HG02943 (cell line): ENCODE results near the gene STIP1.
"Not testable (repeated sequence)": the region's sequence is repeated elsewhere in the genome, so short reads cannot be mapped to it uniquely, and the experiment has no call there.

Experiments
- ATAC-seq: cut with Tn5 transposase; IDR thresholded peaks from one replicate; pipeline ENCODE4 v1.9.1; 2021; ENCODE audit warnings: mild to moderate bottlenecking, low read depth, moderate library complexity; ENCODE audit not compliant: unreplicated experiment

STIP1 gene

DNA sequence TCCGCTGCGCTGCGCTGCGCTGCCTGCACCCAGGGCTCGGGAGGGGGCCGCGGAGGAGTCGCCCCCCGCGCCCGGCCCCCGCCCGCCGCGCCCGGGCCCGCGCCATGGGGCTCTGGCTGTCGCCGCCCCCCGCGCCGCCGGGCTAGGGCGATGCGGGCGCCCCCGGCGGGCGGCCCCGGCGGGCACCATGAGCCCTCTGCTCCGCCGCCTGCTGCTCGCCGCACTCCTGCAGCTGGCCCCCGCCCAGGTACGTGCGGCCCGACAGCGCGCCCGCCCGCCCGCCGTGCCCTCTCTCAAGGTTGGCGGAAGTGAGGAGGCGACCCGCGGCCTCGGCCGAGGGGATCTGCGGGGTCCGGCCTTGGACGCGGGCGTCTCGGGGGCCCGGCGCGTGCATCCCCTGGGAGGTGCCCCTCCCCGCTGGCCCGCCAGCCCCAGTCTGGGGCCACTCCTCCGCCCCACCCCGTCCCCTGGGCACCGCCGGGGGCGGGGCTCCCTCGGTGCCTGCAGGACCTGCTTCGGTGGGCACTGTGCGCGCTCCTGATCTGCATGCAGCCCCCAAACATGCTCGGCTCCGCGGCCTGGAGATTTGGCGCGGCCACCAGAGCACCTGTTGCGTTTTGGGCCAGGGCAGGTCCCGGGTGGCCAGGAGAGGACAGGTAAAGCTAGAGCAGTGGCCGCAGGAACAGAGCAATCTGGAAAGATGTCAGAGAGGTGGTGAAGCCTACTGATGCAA, 48.8 kb downstream of the STIP1 start:
- ATAC-seq = no peak

DNA sequence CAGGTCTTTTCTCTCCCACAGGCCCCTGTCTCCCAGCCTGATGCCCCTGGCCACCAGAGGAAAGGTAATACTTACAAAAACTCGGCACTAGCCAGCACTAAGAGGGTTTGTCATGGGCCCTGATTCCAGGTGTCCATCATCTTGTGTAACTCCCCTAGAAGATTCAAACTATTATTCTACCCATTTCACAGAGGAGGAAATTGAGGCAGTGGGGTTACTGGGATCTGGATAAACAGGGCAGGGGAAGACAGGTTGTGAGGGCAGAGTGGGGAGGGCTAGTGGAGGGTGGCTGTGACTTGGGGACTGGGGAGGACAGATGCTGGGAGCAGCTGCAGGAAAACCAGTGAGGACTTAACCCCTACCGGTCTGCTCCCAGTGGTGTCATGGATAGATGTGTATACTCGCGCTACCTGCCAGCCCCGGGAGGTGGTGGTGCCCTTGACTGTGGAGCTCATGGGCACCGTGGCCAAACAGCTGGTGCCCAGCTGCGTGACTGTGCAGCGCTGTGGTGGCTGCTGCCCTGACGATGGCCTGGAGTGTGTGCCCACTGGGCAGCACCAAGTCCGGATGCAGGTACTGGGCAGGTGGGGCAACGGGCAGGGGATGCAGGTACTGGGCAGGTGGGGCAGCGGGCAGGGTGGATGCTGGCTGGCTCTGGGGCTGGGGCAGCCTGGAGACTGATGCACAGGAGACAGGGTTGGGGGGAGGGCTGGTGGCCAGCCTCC, 49.6 kb downstream of the STIP1 start:
- ATAC-seq = no peak

DNA sequence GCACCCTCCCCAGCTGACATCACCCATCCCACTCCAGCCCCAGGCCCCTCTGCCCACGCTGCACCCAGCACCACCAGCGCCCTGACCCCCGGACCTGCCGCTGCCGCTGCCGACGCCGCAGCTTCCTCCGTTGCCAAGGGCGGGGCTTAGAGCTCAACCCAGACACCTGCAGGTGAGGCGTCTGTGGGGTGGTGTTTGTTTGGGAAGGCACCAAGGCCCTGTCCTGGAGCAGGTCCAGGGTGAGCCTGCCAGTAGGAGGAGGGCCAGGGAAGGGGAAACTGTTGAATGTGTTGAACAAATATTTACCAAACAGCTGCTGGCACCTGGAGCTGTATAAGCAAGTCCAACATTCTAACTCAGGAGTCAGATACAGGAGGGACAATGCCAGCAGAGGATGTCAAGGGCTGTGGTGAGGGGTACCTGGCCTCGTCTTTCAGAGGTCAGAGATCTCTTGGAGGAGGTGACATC, 51.5 kb downstream of the STIP1 start:
- ATAC-seq = no peak

DNA sequence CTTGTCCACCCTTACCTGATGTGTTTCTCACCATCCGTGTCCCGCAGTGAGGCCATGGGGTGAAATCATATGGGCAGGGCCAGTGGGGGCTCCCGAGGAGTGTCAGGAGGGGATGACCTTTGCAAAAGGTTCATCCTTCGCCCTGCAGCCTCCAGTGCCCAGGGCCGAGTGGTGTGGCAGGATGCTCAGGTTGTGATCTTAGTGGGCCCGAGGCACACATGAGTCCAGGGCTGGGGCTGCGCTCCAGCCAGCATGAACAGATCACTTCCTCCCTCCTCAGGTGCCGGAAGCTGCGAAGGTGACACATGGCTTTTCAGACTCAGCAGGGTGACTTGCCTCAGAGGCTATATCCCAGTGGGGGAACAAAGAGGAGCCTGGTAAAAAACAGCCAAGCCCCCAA, 52.1 kb downstream of the STIP1 start:
- no peak for ATAC-seq

DNA sequence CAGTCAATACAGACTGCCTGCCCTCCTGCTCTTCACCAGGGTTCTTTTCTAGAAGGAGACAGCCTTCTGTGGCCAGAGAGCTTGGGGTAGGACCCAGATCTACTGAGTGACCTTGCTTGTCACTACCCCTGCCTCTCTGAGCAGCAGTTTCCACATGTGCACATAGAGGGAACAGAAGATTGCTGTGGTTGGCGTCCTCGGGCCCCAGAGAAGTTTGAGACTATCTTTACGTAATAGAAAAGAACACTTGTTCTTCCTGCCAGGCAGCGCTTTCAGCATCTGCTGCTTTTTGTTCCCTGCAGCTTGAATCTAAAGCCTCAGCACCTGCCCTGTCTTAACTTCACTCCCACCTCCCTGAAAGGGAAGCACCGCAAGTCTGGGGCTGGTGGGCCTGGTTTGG, 53.0 kb downstream of the STIP1 start:
- no peak for ATAC-seq

DNA sequence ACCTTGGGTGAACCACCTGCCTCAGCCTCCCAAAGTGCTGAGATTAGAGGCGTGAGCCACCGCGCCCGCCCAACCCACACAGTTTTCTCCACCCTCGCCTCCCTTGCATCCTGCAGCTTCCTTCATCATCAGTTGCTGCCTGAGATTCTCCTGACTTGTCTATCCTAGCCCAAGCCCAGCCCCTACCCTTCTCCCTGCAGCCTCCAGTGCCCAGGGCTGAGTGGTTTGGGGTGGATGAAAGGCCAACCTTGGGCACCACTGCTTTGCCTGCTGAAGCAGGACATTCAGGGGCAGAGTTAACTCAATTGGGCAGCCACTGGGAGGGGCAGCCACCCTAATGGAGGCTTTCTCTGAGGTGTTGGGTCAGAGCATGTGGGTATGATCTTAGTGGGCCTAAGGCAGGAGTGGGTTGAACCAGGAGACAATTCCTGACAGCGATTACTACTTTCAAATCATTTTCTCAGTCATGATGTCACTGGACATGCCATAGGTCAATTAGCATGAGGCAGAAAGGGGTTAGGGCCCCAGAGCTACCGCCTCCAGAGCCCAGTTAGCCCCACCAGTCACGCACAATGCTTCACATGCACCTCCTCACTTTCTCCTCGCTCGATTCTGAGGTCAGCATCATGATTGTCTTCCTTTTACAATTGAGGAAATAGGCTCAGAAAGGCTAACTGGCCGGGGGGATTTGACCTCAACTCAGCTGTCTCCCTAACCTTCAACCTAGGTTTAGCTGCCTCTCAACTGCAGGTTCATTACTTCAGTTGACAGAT, 53.9 kb downstream of the STIP1 start:
- no peak for ATAC-seq

DNA sequence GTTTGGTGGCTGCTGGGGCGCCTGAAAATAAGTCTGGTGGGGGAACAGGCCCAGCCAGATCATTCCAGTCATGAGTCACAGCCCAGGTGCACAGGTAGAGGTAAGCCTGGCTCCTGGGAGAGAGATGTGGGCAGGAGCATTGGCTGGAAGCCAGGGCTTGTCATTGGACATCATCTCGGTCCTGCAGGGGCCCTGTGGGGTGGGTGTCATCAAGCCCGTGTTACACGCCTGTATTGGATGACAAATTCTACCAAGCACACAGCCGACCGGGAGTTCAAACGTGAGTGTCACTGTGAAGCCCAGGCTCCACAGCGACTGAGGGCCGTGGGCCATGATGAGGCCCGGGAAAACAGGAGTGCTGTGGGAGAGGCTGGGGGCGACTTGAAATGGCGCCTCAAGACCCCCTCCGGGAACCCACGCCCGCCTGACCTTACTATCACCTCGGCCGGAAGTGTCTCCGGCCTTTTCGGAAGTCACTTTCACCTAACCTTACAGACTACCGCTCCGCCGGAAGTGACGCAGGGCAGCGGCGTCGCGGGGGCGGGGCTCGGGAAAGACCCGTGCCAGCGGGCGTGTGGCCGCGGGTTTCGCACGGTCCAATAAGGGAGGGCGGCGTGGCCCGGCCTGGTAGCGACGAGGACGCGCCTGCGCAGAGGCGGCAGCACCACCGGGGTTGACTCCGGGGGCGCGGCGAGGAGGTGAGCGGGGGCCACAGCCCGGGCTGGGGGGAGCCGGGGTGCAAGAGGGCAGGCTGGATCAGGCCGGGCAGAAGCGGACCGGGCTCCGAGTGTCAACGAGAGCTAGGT, 54.7 kb downstream of the STIP1 start, which contains the start of gene FKBP2:
FKBP2 (plus strand) TSS at position 661 of the 806 bp plus-strand sequence. CDS start 1,293 bp downstream, outside the sequence.
- peak; percentile 48 for ATAC-seq

DNA sequence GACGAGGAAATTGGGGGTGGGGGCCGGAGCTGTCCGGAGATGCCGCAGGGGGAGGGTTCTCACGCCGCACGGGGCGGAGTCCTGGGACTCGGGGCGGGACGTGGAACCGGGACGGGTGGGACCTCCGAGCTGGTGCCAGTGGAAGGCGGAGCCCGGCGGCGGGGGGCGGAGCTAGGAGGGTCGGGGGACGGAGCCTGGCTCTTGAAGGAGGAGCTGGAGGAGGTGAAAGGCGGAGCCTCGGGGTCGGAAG, 55.2 kb downstream of the STIP1 start:
- peak; percentile 50 for ATAC-seq

DNA sequence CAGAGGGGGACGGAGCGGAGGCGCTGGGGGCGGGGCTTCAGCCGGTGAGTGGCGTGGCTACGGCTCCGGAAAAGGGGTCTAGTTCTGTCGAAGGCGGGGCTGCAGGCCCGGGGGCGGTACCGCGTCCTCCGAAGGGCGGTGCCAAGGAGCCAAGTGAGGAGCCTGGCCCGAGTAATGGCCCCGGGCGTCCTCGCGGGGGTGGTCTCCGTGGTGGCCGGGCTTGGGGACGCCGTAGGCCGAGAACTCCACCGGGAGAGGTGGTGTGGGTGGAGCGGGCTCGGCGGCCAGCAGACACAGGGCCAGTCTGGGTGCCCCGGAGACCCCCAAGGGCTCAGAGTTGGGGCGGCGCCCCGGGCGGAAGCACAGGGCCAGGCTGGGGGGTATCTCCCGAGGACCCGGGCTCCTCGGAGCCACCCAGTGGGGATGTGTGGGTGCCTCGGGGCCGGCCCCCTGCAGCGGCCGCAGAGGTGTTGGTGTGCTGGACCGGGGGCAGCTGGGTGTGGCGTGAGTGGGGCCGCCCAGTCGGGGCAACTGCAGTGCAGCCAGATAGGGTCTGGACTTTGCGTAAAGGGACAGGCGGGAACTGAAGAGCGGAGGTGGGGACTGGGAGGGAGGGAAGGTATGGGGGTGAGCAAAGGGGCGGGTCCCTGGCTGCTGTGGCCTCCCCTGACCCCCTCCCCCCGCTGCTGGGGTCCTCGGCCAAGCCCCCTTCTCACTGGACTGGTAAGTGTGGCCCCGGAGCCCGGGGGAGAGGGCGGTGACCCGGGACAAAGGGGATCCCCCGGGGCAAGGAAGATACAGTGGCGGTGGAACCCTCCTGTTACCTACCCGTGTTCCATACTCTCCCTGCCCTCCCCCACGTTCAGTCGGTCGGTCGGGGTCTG, 55.8 kb downstream of the STIP1 start:
- peak; percentile 6 for ATAC-seq

DNA sequence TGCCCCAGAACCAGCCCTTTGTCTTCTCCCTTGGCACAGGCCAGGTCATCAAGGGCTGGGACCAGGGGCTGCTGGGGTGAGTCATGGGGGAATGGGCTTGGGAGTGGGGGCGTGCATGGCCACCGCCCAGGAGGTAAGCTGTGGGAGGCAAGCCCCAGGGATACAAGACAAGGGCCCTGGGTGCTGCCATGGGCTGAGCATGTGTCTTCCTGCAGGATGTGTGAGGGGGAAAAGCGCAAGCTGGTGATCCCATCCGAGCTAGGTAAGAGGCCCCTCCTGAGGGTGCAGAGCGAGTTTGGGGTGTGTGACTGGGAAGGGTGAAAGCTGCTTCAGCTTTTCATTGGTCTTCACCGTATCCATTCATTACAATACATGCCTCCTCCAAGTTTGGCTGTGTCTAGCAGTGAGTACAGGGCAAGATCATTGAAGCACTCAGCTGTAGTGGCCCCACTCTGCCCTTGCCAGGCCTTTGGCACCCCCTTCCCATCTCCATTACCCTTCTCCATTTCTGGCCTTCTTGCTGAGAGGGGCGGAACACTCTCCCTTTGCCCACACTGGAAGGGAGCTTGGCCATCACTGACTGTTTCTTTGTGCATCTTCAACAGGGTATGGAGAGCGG, 57.4 kb downstream of the STIP1 start:
- ATAC-seq = no peak

DNA sequence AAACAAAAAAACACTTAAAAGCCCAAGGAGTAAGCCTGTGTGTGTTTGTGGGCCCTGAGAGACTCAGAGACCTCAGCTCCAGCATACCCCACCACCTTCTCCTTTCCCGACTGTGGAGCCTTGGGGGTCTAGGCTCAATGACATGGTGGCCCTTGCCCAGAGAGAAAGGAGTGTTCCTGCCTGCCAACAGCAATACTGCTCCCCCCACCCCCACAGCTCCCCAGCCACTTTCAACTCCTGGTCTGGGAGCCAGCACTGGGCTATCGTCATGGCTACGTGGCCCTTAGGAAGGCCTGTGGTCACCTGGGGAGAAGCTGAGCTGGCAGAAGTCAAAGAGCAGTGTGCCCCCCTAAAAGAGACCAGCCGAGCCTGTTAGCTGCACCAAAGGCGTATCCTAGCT, 58.1 kb downstream of the STIP1 start:
- no peak for ATAC-seq

DNA sequence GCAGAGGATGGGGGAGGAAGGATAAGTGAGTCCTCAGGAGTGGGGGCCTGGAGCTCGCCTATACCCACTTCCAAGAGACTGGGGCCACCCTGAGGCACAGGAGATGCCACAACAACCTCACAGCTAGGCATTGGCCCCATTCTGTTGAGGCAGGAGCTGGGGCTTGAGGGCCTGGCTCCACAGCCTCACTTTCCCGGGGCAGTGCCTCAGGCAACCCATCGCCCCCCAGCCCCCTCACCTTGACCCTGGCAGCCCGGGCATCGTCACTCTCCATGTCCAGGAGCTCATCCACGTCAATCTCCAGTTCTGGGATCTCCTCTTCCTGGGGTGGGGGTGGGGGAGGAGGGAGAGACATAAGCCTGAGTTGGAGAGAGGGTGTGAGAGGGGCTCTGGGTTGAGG, 59.0 kb downstream of the STIP1 start:
- no peak for ATAC-seq

DNA sequence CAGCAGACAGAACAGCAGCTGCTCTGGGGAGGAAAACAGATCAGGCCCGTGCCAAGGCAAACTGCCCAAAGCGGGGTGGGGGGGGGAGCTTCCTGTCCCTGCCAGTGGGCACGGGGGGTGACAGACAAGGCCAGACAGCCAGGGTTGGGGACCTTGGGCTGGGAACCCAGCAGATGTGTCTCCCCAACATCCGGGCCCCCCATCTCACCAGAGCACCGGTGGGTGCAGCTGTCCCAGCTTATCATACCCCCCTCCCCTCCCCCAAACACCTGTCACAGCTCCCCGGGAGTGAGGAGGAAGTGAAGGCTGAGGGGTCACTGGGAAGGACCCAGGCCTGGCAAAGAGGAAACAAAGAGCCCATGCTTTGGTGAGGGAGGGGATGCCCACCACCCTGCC, 59.4 kb downstream of the STIP1 start:
- ATAC-seq = no peak

DNA sequence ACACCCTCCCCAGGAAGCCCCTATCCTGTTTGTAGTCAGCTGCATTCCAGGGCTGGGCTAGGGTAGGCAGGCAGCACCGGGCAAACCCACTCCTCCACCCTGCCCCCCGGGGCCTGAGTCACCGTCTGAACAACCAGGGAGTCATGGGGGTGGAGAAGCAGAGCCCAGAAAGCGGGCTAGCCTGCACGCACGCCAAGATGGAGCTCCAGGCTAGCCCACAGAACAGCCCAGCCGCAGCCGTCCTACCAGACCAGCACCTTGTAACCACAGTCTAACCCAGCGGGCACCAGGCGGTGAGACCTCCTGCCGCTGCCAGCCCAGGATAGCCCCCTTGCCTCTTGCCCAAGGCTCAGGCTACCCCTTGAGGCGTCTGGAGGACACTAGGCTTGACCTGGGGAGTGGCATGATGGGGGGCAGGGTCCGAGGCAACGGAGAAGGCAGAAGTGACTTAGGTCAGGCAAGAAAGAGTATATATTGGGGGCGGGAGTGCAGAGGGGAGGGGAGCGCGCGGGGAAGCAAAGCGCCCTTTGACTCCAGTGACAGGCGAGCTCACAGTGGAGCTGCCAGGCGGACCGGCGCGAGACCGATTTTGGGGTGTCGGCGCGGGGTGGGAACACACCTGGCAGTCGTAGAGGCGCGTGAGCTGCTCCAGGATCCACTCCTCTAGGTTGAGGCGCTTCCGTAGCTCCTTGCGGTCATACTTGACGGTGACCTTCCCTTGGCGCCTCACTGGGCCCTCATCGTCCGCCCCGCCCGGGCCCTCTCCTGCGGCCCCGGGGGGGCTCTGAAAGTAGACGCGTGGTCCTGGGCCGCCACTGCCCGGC, 60.0 kb downstream of the STIP1 start:
- ATAC-seq = no peak

DNA sequence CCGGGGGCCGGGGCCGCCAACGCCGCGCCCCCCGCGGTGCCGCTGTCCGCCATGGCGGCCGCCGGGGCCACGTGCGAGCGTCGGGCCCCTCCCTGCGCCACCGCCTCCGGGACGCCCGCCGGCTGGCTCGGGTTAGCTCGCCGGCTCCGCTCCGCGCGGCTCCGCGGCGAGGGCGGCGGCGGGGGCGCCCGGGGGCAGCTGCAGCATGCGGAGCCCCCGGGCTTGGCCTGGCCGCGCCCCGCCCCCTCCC, 60.6 kb downstream of the STIP1 start:
- ATAC-seq = not testable (repeated sequence)

DNA sequence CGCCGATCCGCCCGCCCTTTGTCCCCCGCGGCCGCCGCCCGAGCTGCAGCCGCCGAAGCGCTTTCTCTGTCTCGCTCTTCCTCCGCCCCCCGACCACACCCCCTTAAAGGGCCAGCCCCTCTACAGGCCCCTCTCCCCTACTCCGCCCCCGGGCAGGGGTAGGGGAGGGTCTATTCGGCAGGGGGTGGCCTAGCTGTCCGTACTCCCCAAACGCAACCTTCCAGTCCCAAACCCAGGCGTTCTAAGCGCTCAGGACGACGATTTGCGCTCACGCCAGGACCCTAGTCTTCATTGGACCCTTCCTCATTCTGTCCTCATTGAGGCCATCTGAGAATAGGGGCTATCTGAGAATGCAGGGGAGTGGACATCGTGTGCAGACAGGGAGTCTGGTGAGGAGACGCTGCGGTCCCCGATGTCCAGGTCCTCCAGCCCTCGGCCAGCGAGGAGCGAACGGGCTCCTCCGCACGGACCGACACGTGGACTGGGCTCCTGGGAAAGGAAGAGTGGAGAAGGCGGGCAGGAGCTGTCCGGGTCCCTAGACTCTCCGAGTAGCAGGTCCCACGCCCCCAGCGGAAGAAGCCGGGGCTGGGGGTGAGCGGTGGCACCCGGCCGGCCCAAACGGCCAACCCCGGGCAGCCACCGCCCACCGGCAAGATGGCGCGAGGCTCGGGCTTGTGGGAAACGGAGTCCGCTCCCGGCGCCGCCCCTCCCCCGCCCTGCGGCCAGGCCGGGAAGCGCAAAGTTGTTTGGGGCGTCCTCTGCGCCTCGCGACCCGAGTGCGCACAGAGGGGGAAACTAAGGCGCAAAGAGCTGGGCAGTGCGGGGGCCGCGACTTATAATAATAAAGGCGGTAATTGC, 61.1 kb downstream of the STIP1 start, which contains the start of gene PPP1R14B:
PPP1R14B (minus strand) TSS at position 73 of the 858 bp plus-strand sequence. CDS start 270 bp downstream, outside the sequence.
- ATAC-seq = no peak

DNA sequence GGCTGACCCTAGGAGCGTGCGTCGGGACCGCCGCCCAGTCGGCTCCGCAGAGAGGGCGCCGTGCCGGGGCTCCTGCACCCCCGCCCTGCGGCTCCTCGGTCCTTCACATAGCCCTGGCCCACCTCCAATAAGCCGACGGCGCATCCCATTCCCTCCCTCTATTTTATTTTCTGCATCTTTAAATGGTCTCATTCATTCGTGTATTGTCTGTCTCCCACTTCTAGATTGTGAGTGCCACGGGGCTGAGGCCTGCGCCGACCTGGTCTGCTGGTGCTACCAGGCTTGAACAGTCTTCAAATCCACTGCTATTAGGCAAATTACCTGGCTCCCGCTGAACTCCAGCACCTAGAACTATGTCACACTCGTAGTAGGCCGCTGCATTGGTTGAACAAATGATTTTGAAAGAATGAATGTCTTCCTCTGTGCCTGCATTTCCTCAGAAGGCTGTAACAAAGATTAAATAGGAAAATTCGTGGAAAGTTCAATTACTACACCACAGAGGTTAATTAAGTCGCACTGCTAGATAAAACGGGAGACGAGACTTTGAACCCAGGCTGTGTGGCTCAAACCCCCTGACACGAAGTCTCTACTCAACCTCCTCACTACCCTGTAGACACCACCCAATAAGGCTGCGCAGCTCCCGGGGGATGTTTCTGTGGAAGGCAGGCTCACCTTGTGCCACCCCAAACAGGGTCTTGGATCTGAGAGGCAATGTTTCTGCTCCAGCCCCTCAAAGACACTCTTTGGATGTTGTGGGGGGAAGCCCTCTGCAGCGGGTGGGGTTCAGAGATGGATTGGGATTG, 62.0 kb downstream of the STIP1 start:
- no peak for ATAC-seq
